ENCODE results near the gene MCM3AP. TPM values are rescaled to one million over a fixed set of nuclear protein-coding genes. Genes with fewer than 3 reads are reported as not detected.
"Not testable (repeated sequence)": the region's sequence is repeated elsewhere in the genome, so short reads cannot be mapped to it uniquely, and the experiment has no call there.

Gene MCM3AP
- total RNA-seq, 2 donors from 2014 or later = 105 to 118 TPM

- no peaks in the 10 kb centered on the region for H3K9me3 Mint-ChIP-seq
- no peak for ATAC-seq (replicated peaks)
- no peaks in the 10 kb centered on the region for H3K27me3 Mint-ChIP-seq
- no peaks in the 10 kb centered on the region for H3K4me1 Mint-ChIP-seq
- H3K4me3 Mint-ChIP-seq = no peak overlapping the region
- no peak overlapping the region for H3K27ac Mint-ChIP-seq
- H3K36me3 Mint-ChIP-seq (ENCODE audit: low read depth) = peaks cover 38% of the 10 kb centered on the region
These were observed 79.0 kb downstream of the MCM3AP start for GRCh38 chr21:46206163-46207005.

GRCh38 chr21:46205766-46206162 is 79.6 kb downstream of the MCM3AP start:
- Mint-ChIP-seq H3K4me3 (no peak overlapping the region), H3K4me1 (no peaks in the 10 kb centered on the region), H3K27me3 (no peaks in the 10 kb centered on the region), H3K36me3 (ENCODE audit: low read depth) (peaks cover 39% of the 10 kb centered on the region), H3K9me3 (no peaks in the 10 kb centered on the region), H3K27ac (no peak overlapping the region)
- no peak for ATAC-seq (replicated peaks)

- Mint-ChIP-seq H3K36me3 (ENCODE audit: low read depth) (peaks cover 45% of the 10 kb centered on the region), H3K27me3 (no peaks in the 10 kb centered on the region), H3K4me1 (no peaks in the 10 kb centered on the region), H3K27ac (no peak overlapping the region), H3K9me3 (no peaks in the 10 kb centered on the region), H3K4me3 (no peak overlapping the region)
- no peak for ATAC-seq (replicated peaks)
These were observed 80.2 kb downstream of the MCM3AP start for GRCh38 chr21:46205166-46205565.

GRCh38 chr21:46203203-46203600 is 82.2 kb downstream of the MCM3AP start:
- peaks cover 65% of the 10 kb centered on the region for H3K36me3 Mint-ChIP-seq (ENCODE audit: low read depth)
- H3K9me3 Mint-ChIP-seq = no peaks in the 10 kb centered on the region
- H3K27ac Mint-ChIP-seq = peak overlapping the region; percentile 62
- ATAC-seq (replicated peaks) = no peak
- H3K27me3 Mint-ChIP-seq = no peaks in the 10 kb centered on the region
- H3K4me3 Mint-ChIP-seq = no peak overlapping the region
- no peaks in the 10 kb centered on the region for H3K4me1 Mint-ChIP-seq

- H3K4me3 Mint-ChIP-seq = no peak overlapping the region
- no peaks in the 10 kb centered on the region for H3K4me1 Mint-ChIP-seq
- H3K27me3 Mint-ChIP-seq = no peaks in the 10 kb centered on the region
- peaks cover 63% of the 10 kb centered on the region for H3K36me3 Mint-ChIP-seq (ENCODE audit: low read depth)
- ATAC-seq (replicated peaks) = no peak
- no peaks in the 10 kb centered on the region for H3K9me3 Mint-ChIP-seq
- peak overlapping the region; percentile 62 for H3K27ac Mint-ChIP-seq
These were observed 82.7 kb downstream of the MCM3AP start for GRCh38 chr21:46202592-46203202.

DNA sequence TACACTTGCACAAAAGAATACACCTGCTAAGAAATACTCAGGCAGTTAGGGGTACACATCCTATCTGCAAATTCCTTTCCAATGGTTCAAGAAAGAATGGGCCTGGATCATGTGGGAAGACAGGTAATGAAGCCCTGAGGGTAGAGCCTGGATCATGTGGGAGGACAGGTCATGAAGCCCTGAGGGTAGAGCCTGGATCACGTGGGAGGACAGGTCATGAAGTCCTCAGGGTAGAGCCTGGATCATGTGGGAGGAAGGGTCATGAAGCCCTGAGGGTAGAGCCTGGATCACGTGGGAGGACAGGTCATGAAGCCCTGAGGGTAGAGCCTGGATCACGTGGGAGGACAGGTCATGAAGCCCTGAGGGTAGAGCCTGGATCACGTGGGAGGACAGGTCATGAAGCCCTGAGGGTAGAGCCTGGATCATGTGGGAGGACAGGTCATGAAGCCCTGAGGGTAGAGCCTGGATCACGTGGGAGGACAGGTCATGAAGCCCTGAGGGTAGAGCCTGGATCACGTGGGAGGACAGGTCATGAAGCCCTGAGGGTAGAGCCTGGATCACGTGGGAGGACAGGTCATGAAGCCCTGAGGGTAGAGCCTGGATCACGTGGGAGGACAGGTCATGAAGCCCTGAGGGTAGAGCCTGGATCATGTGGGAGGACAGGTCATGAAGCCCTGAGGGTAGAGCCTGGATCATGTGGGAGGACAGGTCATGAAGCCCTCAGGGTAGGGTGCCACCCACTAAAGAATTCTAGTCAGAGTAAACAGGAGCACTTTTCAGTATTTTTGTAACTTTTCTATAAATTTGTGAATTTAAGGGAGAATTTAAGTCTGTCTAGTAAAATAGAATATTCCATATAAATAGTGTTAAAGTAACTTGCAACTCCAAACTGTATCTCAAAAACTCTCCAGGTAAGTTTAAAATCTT is 84.3 kb downstream of the MCM3AP start:
- not testable (repeated sequence) for ATAC-seq (replicated peaks); H3K9me3 Mint-ChIP-seq; H3K27me3 Mint-ChIP-seq; H3K4me3 Mint-ChIP-seq; H3K27ac Mint-ChIP-seq; H3K4me1 Mint-ChIP-seq
- peaks cover 77% of the 10 kb centered on the region for H3K36me3 Mint-ChIP-seq (ENCODE audit: low read depth)

DNA sequence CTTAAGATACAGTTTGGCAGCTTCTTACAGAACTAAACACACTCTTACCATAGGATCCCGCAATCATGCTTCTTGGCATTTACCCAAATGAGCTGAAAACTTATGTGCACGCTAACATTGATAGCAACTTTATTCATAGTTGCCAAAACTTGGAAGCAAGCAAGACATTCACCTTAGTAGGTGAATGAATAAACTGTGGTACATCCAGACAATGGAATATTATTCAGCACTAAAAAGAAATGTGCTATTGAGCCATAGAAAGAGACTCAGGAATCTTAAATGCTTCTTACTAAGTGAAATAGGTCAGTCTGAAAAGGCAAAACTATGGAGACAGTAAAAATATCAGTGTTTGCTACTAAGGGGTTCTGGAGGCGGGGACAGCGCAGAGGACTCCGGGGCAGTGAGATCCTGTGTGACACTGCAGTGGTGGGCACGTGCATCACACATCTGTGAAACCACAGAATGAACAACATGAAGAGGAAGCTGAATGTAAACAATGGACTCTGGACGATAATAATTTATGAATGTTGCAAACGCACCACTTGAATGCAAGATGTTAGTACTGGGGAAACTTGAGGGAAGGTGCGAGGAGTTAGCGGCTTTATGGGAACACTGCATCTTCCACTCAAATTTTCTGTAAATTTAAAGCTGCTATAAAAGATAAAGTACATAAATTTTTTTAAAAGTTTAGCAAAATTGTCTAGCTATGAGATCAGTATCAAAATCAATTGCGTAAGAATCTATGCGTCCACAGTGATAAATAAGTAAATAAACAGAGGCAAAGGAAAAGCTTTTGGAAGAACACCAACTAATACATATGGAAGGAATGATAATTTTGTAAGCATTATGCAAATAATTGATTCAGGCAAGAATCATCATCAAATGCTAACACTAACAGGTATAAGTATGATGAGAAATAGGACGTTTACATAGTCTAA is 85.7 kb downstream of the MCM3AP start:
- Mint-ChIP-seq H3K27ac (no peak overlapping the region), H3K36me3 (ENCODE audit: low read depth) (peaks cover 70% of the 10 kb centered on the region), H3K4me1 (no peaks in the 10 kb centered on the region), H3K4me3 (no peak overlapping the region), H3K9me3 (no peaks in the 10 kb centered on the region), H3K27me3 (no peaks in the 10 kb centered on the region)
- no peak for ATAC-seq (replicated peaks)

GRCh38 chr21:46196733-46197132 is 88.7 kb downstream of the MCM3AP start:
- Mint-ChIP-seq H3K4me1 (no peaks in the 10 kb centered on the region), H3K27me3 (no peaks in the 10 kb centered on the region), H3K9me3 (no peaks in the 10 kb centered on the region), H3K36me3 (ENCODE audit: low read depth) (peaks cover 55% of the 10 kb centered on the region), H3K4me3 (no peak overlapping the region), H3K27ac (no peak overlapping the region)
- no peak for ATAC-seq (replicated peaks)

- H3K4me3 Mint-ChIP-seq = no peak overlapping the region
- H3K9me3 Mint-ChIP-seq = no peaks in the 10 kb centered on the region
- H3K27ac Mint-ChIP-seq = no peak overlapping the region
- ATAC-seq (replicated peaks) = no peak
- H3K4me1 Mint-ChIP-seq = no peaks in the 10 kb centered on the region
- H3K27me3 Mint-ChIP-seq = no peaks in the 10 kb centered on the region
- H3K36me3 Mint-ChIP-seq (ENCODE audit: low read depth) = peaks cover 54% of the 10 kb centered on the region
These were observed 89.7 kb downstream of the MCM3AP start for GRCh38 chr21:46195595-46196195.

DNA sequence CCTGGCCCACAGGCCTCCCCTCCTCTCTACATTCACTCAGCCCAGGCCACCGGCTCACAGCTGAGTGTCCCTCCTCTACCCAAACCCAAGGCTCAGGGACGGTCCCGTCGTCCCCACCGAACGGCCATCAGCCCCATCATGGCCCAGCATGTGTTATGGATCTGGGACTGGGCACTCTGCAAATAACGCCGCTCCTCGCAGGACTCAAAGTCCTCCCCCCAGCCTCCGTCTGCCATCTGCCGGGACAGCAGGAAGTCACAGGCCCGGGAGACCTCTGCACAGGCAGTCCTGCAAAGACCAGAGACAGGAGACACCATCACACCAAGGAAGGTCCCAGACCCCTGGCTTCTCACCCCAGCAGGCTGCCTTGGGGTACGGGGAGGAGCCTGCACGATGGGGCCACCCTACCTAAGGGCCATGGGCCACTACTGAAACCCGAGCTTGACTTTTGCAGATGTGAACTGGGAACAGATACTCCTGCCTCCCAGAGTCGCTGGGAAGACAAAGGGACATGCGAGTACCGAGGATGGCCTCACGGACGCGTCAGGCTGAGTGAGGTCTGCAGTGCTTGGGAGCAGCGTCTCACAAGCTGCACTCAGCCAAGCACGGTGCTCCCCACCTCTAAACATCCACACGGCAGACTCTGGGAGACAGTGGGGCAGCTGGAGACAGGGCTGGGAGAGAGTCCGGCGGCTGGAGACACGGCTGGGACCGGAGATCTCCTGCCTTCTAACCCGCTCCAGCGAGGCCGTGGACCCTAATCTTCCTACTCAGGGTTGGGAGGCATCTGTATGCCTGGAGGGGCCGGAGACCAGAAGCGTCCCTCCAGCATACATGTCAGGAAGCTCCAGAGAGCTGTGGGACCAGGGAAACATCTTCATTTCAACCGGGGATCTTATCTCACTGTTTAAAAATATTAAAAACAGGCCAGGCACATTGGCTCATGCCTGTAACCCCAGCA is 90.8 kb downstream of the MCM3AP start:
- H3K27ac Mint-ChIP-seq = no peak overlapping the region
- no peaks in the 10 kb centered on the region for H3K9me3 Mint-ChIP-seq
- H3K36me3 Mint-ChIP-seq (ENCODE audit: low read depth) = peaks cover 43% of the 10 kb centered on the region
- H3K27me3 Mint-ChIP-seq = no peaks in the 10 kb centered on the region
- no peak overlapping the region for H3K4me3 Mint-ChIP-seq
- no peaks in the 10 kb centered on the region for H3K4me1 Mint-ChIP-seq
- ATAC-seq (replicated peaks) = no peak

DNA sequence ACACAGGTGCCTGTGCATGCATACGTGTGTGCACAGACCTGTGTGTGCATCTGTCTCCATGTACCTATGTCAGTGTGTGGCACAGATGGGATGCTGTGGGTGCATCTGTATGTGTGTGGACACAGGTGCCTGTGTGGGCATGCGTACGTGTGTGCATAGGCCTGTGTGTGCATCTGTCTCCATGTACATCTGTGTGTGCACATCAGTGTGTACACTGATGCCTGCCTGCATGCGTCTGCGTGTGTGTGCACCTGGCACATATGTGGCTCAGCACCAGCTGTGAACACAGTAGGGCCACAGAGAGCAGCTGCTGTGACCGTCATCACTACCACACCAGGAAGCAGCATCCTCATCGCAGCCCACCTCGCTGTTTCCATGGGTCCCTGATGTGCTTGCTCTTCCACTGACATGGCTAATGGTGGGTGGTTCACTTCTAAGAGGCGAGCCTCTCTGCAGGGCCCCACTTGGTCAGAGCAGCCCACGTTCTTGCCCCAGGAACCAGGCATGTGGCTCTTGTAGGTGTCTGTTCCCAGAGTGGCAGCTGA is 91.5 kb downstream of the MCM3AP start:
- no peaks in the 10 kb centered on the region for H3K4me1 Mint-ChIP-seq
- H3K9me3 Mint-ChIP-seq = no peaks in the 10 kb centered on the region
- no peak for ATAC-seq (replicated peaks)
- no peak overlapping the region for H3K4me3 Mint-ChIP-seq
- no peaks in the 10 kb centered on the region for H3K27me3 Mint-ChIP-seq
- no peak overlapping the region for H3K27ac Mint-ChIP-seq
- H3K36me3 Mint-ChIP-seq (ENCODE audit: low read depth) = peaks cover 36% of the 10 kb centered on the region

- H3K4me3 Mint-ChIP-seq = no peak overlapping the region
- H3K4me1 Mint-ChIP-seq = no peaks in the 10 kb centered on the region
- H3K36me3 Mint-ChIP-seq (ENCODE audit: low read depth) = peaks cover 19% of the 10 kb centered on the region
- H3K27me3 Mint-ChIP-seq = no peaks in the 10 kb centered on the region
- H3K9me3 Mint-ChIP-seq = no peaks in the 10 kb centered on the region
- no peak overlapping the region for H3K27ac Mint-ChIP-seq
- no peak for ATAC-seq (replicated peaks)
These were observed 93.5 kb downstream of the MCM3AP start for GRCh38 chr21:46191686-46192575.
